GM18519 (cell line): Measurements from ENCODE around the gene CCDC92B.
"Not testable (repeated sequence)": the region's sequence is repeated elsewhere in the genome, so short reads cannot be mapped to it uniquely, and the experiment has no call there.

ENCODE experiments used
- ATAC-seq: cut with Tn5 transposase; IDR thresholded peaks from one replicate; pipeline ENCODE4 v1.9.1; 2021; ENCODE audit warnings: mild to moderate bottlenecking, moderate library complexity; ENCODE audit not compliant: unreplicated experiment, low FRiP score

CCDC92B gene

DNA sequence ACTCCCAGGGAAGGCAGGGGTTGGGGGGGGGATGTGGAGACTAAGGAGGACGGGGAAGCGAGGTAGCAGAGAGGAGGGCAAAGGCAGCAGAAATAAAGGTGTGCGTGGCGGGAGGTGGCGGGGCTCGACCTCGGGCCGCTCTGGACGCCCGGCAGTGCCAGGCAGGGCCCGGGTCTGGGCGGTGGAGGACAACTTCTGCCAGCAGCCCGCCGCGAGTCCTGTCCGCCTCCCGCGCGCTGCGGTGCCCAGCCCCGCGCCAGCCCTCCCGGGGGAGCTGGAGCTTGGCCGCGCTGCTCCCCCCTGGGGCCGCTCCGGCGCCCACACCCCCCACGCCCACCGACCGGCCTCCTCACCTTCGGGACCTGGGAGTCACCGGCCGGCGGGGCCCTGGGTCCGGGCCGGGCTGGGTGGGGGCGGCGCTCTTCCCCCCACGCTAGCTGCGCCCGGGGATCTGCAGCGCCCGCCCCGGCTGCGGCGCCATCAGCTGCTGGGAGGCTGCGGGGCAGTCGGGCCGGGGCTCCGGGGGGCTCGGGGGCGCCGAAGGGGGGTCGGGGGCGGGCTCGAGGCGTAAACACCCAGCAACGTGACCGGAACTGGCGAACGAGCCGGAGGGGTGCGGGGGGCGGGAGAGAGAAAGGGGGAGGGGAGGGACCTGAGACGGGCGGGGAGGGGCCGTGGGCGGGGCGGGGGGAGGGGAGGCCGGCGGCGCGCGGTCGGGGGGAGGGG lies at the start of gene CCDC92B:
CCDC92B (minus strand) TSS at position 595 of the 726 bp plus-strand sequence. CDS start 14,507 bp downstream, outside the sequence.
- no peak for ATAC-seq

DNA sequence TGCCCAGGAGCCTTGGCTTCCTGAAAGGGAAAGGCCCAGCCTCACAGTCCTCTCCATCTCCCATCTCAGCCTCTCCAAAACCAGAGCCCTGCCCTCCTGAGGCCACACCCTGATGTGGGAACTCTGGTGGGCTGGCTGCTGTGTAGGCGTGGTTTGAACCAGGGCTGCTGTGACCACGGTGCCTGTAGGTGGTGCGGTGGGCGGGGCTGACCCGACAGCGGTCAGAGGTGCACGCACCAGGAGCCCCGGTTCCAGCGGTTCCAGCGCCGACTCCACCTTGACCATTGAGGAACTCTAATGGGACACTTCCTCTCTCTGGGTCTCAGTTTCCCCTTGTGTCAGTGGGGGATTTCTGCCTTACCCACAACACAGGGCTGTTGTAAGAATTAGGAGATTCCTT lies 49.2 kb upstream of the CCDC92B start:
- no peak for ATAC-seq

DNA sequence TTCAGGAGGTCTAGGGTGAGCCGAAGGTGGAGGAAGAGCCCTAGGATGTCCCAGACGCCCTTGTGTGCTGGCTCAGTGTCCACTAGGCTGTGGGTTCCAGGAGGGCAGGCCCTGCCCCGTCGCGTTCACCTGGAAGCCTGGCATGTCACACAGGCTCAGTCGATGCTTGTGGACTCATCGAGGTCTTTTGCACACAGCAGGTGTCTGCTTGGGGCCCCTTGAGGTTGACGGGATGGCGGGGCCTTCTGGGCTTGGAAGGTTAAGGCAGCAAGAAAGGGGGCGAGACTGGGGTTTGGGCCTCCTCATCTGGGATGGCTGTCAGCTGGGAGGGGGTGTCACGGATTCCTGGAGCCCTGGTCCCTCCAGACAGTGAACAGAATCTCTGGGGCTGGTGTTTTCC lies 48.7 kb upstream of the CCDC92B start:
- ATAC-seq, result no peak

DNA sequence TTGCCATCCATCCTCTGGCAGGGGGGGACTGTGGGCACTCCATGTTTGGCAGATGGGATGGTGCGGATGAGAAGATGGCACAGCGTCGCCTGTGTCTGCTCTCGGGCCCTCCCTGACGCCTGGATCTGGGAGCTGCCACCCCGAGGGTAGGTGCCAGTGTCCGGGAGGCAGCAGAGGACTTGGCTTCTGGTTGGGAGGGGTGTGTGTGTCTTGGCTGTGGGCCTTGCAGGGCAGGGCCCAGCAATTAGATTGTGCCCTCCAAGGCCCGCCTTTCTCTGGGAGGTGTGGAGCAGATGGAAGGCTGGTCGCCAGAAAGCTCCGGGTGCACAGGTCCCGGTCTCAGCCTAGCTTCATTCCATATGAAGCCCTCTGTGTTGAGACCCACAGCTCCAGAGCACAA lies 48.2 kb upstream of the CCDC92B start:
- no peak for ATAC-seq

DNA sequence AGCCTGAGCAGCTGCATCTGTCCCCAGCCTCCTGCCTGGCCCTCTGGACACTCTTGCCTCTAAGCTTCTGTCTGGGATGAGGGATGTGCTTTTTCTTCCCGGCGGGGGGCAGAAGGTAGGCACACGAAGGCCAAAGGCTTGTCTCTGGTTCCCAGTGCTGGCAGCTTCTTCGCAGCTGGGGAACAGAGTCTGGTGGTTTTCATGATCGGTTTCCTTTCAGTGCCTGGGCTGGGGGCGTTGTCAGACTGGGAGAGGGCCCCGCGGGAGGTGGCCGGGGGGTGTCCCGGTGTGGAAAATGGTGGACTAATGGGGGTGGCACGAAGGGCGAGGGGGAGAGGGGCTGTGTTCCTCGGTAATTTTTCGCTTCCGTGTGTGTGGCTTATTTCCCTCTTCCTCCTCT lies 47.8 kb upstream of the CCDC92B start:
- ATAC-seq, result no peak

DNA sequence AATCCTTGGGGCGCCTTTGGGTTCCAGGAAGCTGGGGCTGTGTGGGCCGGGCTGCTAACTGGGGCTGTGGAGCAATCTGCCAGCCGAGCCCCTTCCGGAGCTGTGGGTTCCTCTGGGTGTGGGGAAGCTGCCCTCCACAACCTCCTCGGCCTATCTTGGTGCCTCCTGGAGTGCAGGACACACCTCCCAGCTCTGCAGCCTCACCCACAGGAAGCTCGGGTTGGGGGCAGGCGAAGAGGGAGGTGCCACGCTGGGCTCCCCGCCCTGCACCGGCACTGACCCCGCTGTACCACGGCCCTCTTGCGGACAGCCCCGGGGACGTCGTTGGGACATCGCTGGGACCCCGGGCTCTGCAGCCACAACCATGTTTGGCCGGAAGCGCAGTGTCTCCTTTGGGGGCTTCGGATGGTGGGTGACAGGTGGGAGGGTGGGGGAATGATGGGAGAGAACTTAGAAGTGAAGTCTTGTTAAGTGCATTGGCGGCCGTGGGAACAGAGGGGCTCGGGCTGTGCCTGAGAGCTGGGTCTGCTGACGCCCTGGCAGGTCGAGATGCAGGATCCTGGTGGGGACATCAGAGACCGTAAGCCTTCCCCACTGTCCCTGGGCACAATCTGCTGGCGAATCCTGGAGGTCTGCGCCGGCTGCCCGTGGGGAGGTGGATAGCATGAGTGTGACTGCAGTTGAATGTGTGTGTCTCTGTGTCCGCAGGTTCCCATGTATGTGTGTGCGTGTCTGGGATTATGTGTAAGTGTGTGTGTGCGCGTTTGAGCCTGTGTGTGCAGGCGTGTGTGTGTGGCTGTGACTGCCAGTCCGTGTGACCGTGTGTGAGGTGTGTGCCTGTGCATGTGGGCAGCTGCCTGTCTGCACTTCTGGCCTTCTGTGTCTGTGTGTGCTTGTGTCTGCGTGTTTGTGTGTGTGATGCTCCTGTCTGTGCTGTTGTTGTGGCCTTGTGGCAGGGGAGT lies 47.0 kb upstream of the CCDC92B start, which contains the start of gene RAP1GAP2:
RAP1GAP2 (plus strand) TSS at position 275 of the 962 bp plus-strand sequence; CDS start at position 365, 90 bp downstream.
- no peak for ATAC-seq

DNA sequence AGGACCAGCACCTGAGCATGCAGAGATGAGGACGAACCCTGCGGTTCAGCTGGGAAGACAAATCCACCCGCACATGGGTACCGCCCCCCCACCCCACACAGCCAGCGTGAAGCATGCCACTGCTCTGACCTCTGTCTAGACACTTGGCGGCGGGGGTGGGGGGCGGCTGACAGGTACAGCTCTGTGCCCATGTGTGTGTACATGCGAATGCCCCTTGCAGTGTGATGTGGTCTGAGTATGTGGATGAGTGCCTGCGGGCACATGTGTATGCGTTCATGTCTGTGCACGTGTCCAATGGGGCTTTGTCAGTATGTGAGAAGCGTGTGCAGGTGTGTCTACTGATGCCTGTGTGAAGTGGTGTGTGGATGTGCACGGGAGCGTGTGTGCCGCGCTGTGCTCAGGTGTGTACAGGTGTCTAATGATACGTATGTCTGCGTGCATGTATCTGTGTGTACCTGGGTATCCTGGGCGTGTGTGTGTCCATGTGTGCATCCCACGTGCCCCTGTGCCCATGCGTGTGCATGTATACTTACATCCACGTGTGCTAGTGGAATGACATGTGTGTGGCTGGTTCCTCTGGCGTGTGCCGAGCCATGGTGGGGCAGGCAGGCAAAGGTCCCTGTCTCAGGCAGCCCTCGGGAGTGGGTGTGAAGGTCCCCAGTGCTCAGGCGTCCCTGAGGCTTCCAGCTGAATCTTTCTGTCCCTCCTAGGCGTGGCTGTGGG lies 46.1 kb upstream of the CCDC92B start:
- no peak for ATAC-seq

DNA sequence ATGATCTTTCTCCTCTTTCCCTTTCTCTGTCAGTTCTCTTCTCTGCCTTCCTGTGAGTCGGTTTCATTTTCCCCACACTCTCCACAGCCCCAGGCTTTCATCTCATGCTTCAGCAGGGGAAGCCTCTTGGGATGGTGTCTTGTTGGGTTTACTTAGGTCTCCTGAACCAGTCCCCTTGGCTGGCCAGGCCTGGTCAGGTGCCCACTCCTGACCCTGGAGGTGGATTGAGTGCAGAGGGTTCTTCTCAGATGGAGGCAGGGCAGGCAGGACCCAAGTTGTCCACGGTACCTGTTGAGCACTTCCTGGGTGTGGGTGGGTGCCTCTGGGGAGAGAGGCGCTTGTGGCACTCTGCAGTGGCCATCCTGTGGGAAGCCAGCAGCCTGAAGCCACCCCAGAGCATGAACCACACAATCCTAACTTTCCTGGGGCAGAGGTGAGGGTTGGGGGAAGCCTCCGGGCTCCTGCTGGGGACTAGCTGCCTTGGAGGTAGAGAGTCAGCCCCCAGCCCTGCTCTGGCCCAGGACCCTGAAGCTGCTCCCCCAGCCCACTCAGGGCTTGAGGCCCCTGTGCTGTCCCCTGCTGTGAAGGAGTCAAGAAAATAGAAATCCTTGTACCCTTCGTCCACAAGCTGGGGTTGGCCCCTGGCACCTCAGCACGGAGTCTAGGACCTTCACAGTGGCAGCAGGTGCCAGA lies 44.8 kb upstream of the CCDC92B start:
- no peak for ATAC-seq

DNA sequence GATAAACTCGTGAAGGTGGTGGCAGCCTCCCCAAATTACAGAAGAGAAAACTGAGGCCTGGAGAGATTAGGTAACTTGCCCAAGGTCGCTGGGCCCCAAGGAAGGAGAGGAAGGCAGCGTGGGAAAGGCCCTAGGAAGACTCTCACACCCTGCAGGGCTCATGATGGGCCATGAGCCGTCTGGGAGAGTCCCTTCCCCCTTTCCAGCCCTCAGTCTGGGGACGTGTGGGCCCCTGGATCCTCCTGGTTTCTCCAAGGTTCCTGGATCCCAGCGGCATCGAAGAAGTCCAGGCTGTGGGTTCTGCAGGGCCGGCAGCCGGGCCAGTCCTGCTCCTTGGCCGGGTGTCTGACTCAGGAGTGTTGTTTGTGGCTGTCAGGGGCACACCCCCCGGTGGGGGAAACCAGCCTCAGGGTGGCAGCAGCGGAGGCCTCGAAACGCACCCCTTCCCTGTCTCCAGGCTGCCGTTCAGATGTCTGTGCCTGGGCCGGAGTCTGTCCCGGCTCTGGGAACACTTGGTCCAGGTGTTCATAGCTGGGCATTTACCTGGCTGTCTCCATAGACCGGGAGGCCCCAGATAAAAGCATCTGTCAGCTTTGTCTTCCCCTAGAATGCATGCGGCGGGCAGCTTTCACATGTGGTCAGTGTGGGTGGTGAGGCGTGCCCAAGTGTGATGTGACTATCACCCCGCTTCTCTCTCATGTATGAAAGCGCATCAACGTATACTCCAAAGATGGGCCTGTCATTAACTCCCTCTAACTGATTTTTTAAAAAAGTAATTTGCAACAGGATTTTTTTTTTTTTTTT lies 43.1 kb upstream of the CCDC92B start:
- ATAC-seq, result no peak

DNA sequence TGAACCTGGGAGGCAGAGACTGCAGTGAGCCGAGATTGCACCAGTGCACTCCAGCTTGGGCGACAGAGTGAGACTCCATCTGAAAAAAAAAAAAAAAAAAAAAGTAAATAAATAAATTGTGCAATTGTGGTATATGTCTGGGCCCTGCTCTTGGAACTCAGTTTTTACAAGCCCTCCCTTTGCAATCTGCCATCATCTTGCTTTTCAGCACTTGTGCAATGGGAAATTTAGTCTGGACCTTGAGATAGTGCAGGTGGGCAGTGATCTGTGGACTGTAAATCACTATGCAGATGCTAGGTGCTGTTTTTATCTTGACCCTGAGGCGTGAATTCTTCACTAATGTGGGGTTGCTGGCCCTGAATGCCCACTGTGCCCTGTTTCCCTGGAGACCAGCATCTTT lies 40.2 kb upstream of the CCDC92B start:
- no peak for ATAC-seq

DNA sequence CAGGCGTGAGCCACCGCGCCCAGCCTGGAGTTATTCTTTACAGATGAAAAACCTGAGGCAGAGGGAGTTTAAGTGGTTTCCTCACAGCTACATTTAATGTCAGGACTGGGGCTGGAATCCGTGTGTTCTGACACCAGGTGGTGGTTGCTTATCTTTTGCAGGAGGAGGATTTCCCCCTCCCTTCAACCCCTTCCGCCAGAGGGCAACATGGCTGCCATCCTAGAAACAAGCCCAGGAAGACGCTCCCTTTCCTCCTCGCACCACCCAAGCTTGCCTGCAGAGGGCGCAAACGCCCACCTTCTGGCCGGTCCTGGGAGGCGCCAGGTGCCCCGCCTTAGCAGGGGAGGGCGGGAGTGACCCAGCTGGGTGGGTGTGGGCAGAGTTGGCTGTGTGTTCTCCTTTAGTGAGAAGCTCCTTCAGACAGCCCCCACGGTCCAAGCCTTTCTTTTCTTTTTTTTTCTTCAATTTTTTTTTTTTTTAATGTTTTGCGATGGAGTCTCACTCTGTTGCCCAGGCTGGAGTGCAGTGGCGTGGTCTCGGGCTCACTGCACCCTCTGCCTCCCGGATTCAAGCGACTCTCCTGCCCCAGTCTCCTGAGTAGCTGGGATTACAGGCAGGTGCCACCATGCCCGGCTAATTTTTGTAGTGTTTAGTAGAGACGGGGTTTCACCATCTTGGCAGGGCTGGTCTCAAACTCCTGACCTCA lies 36.9 kb upstream of the CCDC92B start:
- ATAC-seq, result peak; percentile 58

DNA sequence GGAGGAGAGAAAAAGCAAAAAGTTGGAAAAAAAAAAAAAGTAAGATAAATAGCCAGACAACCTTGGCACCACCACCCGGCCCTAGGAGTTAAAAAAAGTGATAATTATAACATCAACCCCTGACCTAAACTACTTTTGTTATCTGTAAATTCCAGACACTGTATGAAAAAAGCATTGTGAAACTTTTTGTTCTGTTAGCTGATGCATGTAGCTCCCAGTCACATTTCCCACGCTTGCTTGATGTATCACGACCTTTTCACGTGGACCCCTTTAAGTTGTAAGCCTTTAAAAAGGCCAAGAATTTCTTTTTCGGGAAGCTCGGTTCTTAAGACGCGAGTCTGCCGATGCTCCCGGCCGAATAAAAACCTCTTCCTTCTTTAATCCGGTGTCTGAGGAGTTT lies 35.9 kb upstream of the CCDC92B start:
- not testable (repeated sequence) for ATAC-seq

DNA sequence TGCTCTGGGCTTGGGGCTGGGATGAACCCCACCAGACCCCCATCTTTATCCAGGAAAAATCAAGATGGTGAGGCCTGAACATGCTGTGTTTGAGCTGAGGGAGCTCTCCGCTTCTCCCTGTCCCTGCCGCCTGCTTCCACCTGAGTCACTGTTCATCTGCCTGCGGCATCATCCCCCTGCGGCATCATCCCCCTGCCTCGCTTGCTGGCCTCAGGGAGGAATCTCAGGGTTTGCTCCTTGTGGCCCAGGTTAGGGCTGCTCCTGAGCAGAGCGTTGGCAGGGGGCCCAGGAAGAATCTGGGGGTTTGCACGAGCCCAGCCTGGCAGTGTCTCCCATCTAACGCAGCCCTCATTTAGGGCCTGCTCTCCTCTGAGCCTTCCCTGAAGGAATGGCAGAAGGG lies 35.4 kb upstream of the CCDC92B start:
- ATAC-seq, result no peak

DNA sequence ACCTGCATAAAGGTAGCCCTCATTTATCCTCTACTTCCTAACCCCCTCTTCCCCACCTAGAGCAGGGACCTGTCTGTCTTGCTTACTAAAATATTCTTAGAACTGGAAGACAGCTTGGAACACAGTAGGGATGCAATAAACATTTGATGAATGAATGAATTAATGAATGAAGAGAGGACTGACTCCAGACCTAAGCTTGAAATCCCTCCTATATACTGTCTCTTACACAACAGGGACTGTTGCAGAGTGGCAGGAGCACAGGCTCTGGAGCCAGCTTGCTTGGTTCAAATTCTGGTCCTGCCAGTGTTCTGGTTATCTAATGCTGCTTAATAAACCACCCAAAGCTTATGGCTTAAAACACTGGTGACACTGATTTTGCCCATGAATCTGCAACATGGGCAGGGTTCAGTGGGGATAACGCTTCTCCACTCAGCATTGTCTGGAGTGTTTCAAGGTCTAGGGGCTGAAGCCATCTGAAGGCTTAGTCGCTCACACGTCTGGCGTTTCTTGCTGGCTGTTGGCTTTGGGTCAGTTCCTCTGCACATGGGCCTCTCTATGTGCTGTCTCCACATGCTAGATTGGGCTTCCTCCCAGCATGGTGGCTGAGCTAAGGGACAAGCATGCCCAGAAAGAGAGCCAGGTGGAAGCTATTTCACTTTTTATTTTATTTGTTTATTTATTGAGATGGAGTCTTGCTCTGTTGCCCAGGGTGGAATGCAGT lies 34.0 kb upstream of the CCDC92B start:
- ATAC-seq, result no peak

DNA sequence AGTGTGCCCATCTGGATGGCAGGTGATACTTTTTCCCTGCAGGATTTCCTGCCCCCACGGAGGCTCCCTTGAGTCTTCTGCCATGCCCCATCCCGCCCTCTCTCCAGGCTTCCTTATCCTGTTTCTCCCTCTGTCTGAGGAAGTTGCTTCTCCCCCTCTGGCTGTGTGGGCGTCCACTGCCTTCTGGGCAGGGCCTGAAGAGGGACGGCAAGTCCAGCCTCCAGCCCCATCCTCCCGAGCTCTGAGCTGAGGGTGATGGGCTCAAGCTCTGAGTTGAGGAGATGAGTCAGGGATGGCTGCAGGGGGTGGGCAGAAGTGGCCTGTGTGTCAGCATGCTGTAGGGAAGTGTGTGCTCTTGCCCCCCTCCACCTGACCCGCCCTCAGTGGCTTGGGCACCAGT lies 32.6 kb upstream of the CCDC92B start:
- ATAC-seq, result no peak

DNA sequence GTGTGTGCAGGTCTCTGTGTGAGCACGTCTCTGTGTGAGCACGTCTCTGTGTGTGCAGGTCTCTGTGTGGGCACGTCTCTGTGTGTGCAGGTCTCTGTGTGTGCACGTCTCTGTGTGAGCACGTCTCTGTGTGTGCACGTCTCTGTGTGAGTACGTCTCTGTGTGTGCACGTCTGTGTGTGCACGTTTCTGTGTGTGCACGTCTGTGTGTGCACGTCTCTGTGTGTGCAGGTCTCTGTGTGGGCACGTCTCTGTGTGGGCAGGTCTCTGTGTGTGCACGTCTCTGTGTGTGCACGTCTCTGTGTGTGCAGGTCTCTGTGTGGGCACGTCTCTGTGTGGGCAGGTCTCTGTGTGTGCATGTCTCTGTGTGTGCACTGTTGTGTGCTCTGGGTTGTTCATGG lies 32.1 kb upstream of the CCDC92B start:
- ATAC-seq, result not testable (repeated sequence)

DNA sequence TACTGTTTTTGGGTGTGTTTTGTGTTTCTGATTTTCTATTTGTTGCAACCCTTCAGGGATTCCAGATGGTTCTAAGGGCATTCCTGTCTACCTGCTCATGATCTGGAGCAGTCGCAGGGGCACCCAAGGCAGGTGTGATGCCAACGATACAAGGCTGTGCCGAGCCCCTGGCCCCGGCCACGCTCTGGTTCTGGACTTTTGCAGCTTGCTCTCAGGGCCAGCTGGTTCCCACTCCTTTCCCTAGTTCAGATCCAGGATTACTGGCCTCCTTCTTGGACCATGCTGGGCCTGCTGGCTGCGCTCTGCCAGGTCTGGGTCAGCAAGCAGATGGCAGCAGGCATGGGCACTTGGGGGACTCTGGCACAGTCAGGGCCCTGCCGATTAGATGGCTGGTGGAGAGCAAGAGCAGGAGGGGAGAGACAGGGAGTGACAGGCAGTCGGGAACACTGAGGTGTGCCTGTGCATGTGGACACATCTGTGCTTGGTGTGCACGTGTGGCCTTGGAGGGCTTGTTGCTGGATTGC lies 31.5 kb upstream of the CCDC92B start:
- no peak for ATAC-seq

DNA sequence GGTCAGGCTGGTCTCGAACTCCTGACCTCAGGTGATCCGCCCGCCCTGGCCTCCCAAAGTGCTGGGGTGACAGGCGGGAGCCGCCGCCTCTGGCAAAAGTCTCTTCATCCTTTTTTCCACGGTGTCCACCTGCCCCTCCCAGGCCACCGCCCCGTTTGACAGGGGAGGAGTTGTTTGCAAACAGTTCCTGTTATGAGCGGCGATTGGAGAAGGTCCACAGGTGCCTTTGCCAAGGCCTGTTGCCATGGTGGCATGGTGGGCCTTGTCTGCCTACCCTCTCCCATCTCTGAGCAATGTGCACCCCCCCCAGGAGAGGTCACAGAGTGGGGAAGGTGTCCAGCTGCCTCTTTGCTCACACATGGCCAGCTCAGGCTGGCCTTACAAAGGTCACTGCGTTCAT lies 30.8 kb upstream of the CCDC92B start:
- no peak for ATAC-seq
